ENCODE results near the gene SPRYD7. TPM values are rescaled to one million over a fixed set of nuclear protein-coding genes. Genes with fewer than 3 reads are reported as not detected.

Gene SPRYD7
- polyA plus RNA-seq, 1 of the 3 experiments (the other 2 are of a cell fraction), result 8.6 TPM

GRCh38 chr13:49865218-49865617 lies 70.9 kb downstream of the SPRYD7 start:
- H3K4me1 ChIP-seq (ENCODE audit: control insufficient read depth in 1 of 2, insufficient read depth in 2 of 2, low read depth in 1 of 2, low read length in 1 of 2), result no peaks in the 10 kb centered on the region
- no peak overlapping the region for H3K4me3 ChIP-seq (ENCODE audit: low read depth in 2 of 2, low read length in 1 of 2)
- WGBS (ENCODE audit: low lambda C conversion rate), result 9% methylated on average over 1 of the region's 1 CpG
- no peaks in the 10 kb centered on the region for H3K36me3 ChIP-seq (replicated peaks in 1 of 2; ENCODE audit: control insufficient read depth in 1 of 2, insufficient read depth in 2 of 2, low read length in 1 of 2)
- no peak overlapping the region for H3K9ac ChIP-seq
- peaks cover under 1% of the 10 kb centered on the region for H3F3A ChIP-seq (replicated peaks; ENCODE audit: insufficient read depth)
- CTCF ChIA-PET, result no interaction called here
- POLR2A ChIA-PET, result no interaction called here
- H3K4me2 ChIP-seq, result no peak overlapping the region
- TF ChIP-seq TEAD4 (IDR thresholded peaks at IDR 0.05; ENCODE audit: borderline replicate concordance, insufficient read depth) (no peak), TCF12 (IDR thresholded peaks at IDR 0.05) (no peak), MEF2A (IDR thresholded peaks at IDR 0.05; ENCODE audit: borderline replicate concordance, low read depth) (no peak), RCOR1 (IDR thresholded peaks at IDR 0.05; ENCODE audit: low read length) (no peak), RAD21 (IDR thresholded peaks at IDR 0.05; ENCODE audit: low read length) (no peak), GABPA (IDR thresholded peaks at IDR 0.05; ENCODE audit: low read depth) (no peak)
- TF ChIP-seq, protein P1, sequence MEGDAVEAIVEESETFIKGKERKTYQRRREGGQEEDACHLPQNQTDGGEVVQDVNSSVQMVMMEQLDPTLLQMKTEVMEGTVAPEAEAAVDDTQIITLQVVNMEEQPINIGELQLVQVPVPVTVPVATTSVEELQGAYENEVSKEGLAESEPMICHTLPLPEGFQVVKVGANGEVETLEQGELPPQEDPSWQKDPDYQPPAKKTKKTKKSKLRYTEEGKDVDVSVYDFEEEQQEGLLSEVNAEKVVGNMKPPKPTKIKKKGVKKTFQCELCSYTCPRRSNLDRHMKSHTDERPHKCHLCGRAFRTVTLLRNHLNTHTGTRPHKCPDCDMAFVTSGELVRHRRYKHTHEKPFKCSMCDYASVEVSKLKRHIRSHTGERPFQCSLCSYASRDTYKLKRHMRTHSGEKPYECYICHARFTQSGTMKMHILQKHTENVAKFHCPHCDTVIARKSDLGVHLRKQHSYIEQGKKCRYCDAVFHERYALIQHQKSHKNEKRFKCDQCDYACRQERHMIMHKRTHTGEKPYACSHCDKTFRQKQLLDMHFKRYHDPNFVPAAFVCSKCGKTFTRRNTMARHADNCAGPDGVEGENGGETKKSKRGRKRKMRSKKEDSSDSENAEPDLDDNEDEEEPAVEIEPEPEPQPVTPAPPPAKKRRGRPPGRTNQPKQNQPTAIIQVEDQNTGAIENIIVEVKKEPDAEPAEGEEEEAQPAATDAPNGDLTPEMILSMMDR (IDR thresholded peaks at IDR 0.05), result no peak
- H4K20me1 ChIP-seq (ENCODE audit: insufficient read depth), result no peaks in the 10 kb centered on the region
- no peaks in the 10 kb centered on the region for H3K9me2 ChIP-seq
- H2AFZ ChIP-seq (ENCODE audit: low read depth), result no peak overlapping the region
- no peaks in the 10 kb centered on the region for H3K27me3 ChIP-seq (ENCODE audit: insufficient read depth)
- H3K27ac ChIP-seq (ENCODE audit: low read depth in 2 of 2, low read length in 1 of 2), result no peak overlapping the region
- no peak for DNase-seq
- no peaks in the 10 kb centered on the region for H3K79me2 ChIP-seq (ENCODE audit: insufficient read depth)
- no peaks in the 10 kb centered on the region for H3K9me3 ChIP-seq

- TF ChIP-seq RFX5 (IDR thresholded peaks at IDR 0.05; ENCODE audit: low read length) (no peak), FOXJ3 (CRISPR knock-in tag; IDR thresholded peaks at IDR 0.05) (no peak), ZBTB33 (IDR thresholded peaks at IDR 0.05; ENCODE audit: borderline replicate concordance, low read depth) (no peak), RCOR1 (IDR thresholded peaks at IDR 0.05; ENCODE audit: low read length) (no peak), SIN3A (IDR thresholded peaks at IDR 0.05; ENCODE audit: borderline replicate concordance, low read depth, low read length) (no peak), SMC3 (IDR thresholded peaks at IDR 0.05; ENCODE audit: low read depth, low read length) (no peak), RXRA (IDR thresholded peaks at IDR 0.05; ENCODE audit: borderline replicate concordance, low read depth) (no peak)
- TF ChIP-seq, protein P2, sequence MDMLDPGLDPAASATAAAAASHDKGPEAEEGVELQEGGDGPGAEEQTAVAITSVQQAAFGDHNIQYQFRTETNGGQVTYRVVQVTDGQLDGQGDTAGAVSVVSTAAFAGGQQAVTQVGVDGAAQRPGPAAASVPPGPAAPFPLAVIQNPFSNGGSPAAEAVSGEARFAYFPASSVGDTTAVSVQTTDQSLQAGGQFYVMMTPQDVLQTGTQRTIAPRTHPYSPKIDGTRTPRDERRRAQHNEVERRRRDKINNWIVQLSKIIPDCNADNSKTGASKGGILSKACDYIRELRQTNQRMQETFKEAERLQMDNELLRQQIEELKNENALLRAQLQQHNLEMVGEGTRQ (IDR thresholded peaks at IDR 0.05; ENCODE audit: borderline replicate concordance, low read depth, low read length), result no peak
- H3K36me3 ChIP-seq (replicated peaks in 1 of 2; ENCODE audit: control insufficient read depth in 1 of 2, insufficient read depth in 2 of 2, low read length in 1 of 2), result no peaks in the 10 kb centered on the region
- POLR2A ChIA-PET, result no interaction called here
- H4K20me1 ChIP-seq (ENCODE audit: insufficient read depth), result no peaks in the 10 kb centered on the region
- CTCF ChIA-PET, result no interaction called here
- H3F3A ChIP-seq (replicated peaks; ENCODE audit: insufficient read depth), result peaks cover 7% of the 10 kb centered on the region
- no peak overlapping the region for H3K4me2 ChIP-seq
- H2AFZ ChIP-seq (ENCODE audit: low read depth), result no peak overlapping the region
- H3K9me2 ChIP-seq, result no peaks in the 10 kb centered on the region
- no peak overlapping the region for H3K9ac ChIP-seq
- no peak for DNase-seq
- H3K9me3 ChIP-seq, result no peaks in the 10 kb centered on the region
- 0 out of 4 replicates have a peak, but pooled peaks cover 0 to 2% of the 10 kb centered on the region in 2 experiments for H3K4me1 ChIP-seq (ENCODE audit: control insufficient read depth in 1 of 2, insufficient read depth in 2 of 2, low read depth in 1 of 2, low read length in 1 of 2)
- no peak overlapping the region for H3K27ac ChIP-seq (ENCODE audit: low read depth in 2 of 2, low read length in 1 of 2)
- no peaks in the 10 kb centered on the region for H3K27me3 ChIP-seq (ENCODE audit: insufficient read depth)
- no peaks in the 10 kb centered on the region for H3K79me2 ChIP-seq (ENCODE audit: insufficient read depth)
- H3K4me3 ChIP-seq (ENCODE audit: low read depth in 2 of 2, low read length in 1 of 2), result no peak overlapping the region
These were observed 71.6 kb downstream of the SPRYD7 start for GRCh38 chr13:49864509-49864908.

Small RNA genes within 50 kb of the gene (small RNA-seq; reads per million reads assigned to genes)
- 0 reads per million in 7 experiments for gene RNY4P30
- gene RNY4P9, result 0 to 1.1 (median 0) reads per million in 7 experiments

Other genes with a start within 250 kb of the SPRYD7 start
- 113 and 114 TPM in 2 replicates for gene EBPL, start 244.9 kb downstream of the SPRYD7 start, polyA plus RNA-seq (2012; rRNA removed)
- 11.3 and 13.1 TPM in 2 replicates for gene KPNA3, start 143.7 kb downstream of the SPRYD7 start, polyA plus RNA-seq (2012; rRNA removed)
- 8.3 and 12.9 TPM in 2 replicates for gene TRIM13, start 60.7 kb upstream of the SPRYD7 start, polyA plus RNA-seq (2012; rRNA removed)
- gene KCNRG, start 79.1 kb upstream of the SPRYD7 start, polyA plus RNA-seq (2012; rRNA removed), result 0.97 and 1.1 TPM in 2 replicates

All from SK-N-SH (cell line).